Loucy (cell line): ENCODE measurements around the gene DNMBP.

Source experiments
- H2AFZ ChIP-seq: fragments of 200-600 bp; sonication (generic); 2 replicates; pipeline ENCODE4 v1.6.0; 2016; ENCODE audit warnings: antibody characterized with exemption, mild to moderate bottlenecking, low read length, moderate library complexity
- H3F3A ChIP-seq: fragments of 200-600 bp; 2 replicates; pipeline ENCODE4 v1.6.0; 2016; ENCODE audit warnings: antibody characterized with exemption, low read depth, mild to moderate bottlenecking
- H3K27me3 ChIP-seq: fragments of 200-600 bp; sonication (generic); 2 replicates; pipeline ENCODE4 v1.6.1; 2014; ENCODE audit warnings: low read length, mild to moderate bottlenecking; ENCODE audit not compliant: insufficient read depth, poor library complexity, severe bottlenecking
- H3K36me3 ChIP-seq: fragments of 200-600 bp; sonication (generic); 2 replicates; pipeline ENCODE4 v1.6.1; 2016; ENCODE audit warnings: low read length; ENCODE audit not compliant: insufficient read depth
- H3K4me1 ChIP-seq: fragments of 200-600 bp; sonication (generic); 2 replicates; pipeline ENCODE4 v1.5.1; 2014; ENCODE audit warnings: low read length, mild to moderate bottlenecking; ENCODE audit not compliant: insufficient read depth, poor library complexity, severe bottlenecking
- H3K4me2 ChIP-seq: fragments of 200-600 bp; sonication (generic); 2 replicates; pipeline ENCODE4 v1.6.0; 2014; ENCODE audit warnings: antibody characterized with exemption, low read length, low read depth, mild to moderate bottlenecking; ENCODE audit not compliant: poor library complexity, severe bottlenecking
- H3K4me3 ChIP-seq: fragments of 200-600 bp; sonication (generic); 2 replicates; pipeline ENCODE4 v1.5.1; 2014; ENCODE audit warnings: low read length, mild to moderate bottlenecking, mixed read lengths; ENCODE audit not compliant: poor library complexity, severe bottlenecking
- H3K79me2 ChIP-seq: fragments of 200-600 bp; sonication (generic); 2 replicates; pipeline ENCODE4 v1.6.1; 2014; ENCODE audit warnings: low read length; ENCODE audit not compliant: insufficient read depth
- H3K9ac ChIP-seq: fragments of 200-600 bp; sonication (generic); 2 replicates; pipeline ENCODE4 v1.6.0; 2014; ENCODE audit warnings: mild to moderate bottlenecking, low read depth, low read length, moderate library complexity; ENCODE audit not compliant: poor library complexity, severe bottlenecking
- H3K9me2 ChIP-seq: fragments of 200-600 bp; sonication (generic); replicated peaks from 2 replicates; pipeline ENCODE4 v1.6.1; 2016; ENCODE audit warnings: low read depth, low read length, mixed read lengths
- H3K9me3 ChIP-seq: fragments of 200-600 bp; sonication (generic); 2 replicates; pipeline ENCODE4 v1.6.1; 2014; ENCODE audit warnings: mild to moderate bottlenecking, antibody characterized with exemption, low read length, low read depth; ENCODE audit not compliant: insufficient read depth
- H4K20me1 ChIP-seq: fragments of 200-600 bp; sonication (generic); 2 replicates; pipeline ENCODE4 v1.6.0; 2014; ENCODE audit warnings: antibody characterized with exemption, low read length, mild to moderate bottlenecking; ENCODE audit not compliant: insufficient read depth, poor library complexity, severe bottlenecking
- EZH2phosphoT487 ChIP-seq: fragments of 200-600 bp; IDR thresholded peaks from 2 replicates; pipeline ENCODE4 v1.6.1; 2018; ENCODE audit warnings: antibody characterized with exemption, mild to moderate bottlenecking, moderate library complexity, borderline replicate concordance
- TF ChIP-seq, protein P1 (sequence below): fragments of 200-600 bp; sonication (generic); conservative IDR thresholded peaks from 2 replicates; pipeline ENCODE4 v1.5.1; 2014; ENCODE audit warnings: mild to moderate bottlenecking, antibody characterized with exemption, low read length

Gene DNMBP

DNA sequence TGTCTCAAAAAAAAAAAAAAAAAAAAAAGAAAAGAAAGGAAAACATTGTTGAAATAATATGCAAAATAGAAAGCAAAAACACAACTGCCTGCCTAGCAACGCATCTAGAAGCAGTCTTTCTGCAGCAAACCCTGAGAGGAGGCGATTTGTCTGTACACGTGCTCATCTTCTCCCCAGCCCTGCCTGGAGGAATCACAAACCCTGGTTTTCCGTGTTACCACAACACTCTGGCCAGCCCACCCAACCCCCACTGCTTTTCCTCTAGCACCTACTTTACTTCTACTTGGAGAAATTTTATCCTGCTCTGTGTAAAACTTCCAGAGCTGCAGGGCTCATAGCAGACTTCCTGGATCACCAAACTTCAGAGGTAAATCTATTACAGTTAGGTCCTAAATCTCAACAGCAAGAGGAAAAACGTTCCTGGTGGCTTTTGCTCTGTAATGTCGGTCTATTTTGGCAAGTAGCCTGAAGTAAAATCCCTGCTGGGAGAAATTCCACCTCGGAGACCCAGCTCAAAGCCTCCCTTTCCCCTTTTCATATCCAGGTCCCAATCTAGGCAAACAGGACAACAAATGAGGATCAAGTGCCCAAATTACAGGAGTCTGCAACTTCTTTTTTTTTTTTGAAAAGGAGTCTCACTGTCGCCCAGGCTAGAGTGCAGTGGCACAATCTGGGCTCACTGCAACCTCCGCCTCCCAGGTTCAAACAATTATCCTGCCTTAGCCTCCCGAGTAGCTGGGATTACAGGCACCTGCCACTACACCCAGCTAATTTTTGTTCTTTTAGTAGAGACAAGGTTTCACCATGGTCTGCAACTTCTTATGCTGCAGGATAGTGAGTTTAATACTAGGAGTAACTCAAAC lies 91.6 kb downstream of the DNMBP start:
- H3K4me2 ChIP-seq = no peak overlapping the region
- no peak overlapping the region for H2AFZ ChIP-seq
- no peaks in the 10 kb centered on the region for H3F3A ChIP-seq
- H3K79me2 ChIP-seq = no peaks in the 10 kb centered on the region
- no peaks in the 10 kb centered on the region for H3K9me2 ChIP-seq
- H3K4me3 ChIP-seq = no peak overlapping the region
- H4K20me1 ChIP-seq = no peaks in the 10 kb centered on the region
- no peak for TF ChIP-seq EZH2phosphoT487
- TF ChIP-seq, protein P1, sequence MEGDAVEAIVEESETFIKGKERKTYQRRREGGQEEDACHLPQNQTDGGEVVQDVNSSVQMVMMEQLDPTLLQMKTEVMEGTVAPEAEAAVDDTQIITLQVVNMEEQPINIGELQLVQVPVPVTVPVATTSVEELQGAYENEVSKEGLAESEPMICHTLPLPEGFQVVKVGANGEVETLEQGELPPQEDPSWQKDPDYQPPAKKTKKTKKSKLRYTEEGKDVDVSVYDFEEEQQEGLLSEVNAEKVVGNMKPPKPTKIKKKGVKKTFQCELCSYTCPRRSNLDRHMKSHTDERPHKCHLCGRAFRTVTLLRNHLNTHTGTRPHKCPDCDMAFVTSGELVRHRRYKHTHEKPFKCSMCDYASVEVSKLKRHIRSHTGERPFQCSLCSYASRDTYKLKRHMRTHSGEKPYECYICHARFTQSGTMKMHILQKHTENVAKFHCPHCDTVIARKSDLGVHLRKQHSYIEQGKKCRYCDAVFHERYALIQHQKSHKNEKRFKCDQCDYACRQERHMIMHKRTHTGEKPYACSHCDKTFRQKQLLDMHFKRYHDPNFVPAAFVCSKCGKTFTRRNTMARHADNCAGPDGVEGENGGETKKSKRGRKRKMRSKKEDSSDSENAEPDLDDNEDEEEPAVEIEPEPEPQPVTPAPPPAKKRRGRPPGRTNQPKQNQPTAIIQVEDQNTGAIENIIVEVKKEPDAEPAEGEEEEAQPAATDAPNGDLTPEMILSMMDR = no peak
- no peaks in the 10 kb centered on the region for H3K36me3 ChIP-seq
- H3K27me3 ChIP-seq = no peaks in the 10 kb centered on the region
- peaks cover 4% of the 10 kb centered on the region for H3K4me1 ChIP-seq
- no peaks in the 10 kb centered on the region for H3K9me3 ChIP-seq
- no peak overlapping the region for H3K9ac ChIP-seq

DNA sequence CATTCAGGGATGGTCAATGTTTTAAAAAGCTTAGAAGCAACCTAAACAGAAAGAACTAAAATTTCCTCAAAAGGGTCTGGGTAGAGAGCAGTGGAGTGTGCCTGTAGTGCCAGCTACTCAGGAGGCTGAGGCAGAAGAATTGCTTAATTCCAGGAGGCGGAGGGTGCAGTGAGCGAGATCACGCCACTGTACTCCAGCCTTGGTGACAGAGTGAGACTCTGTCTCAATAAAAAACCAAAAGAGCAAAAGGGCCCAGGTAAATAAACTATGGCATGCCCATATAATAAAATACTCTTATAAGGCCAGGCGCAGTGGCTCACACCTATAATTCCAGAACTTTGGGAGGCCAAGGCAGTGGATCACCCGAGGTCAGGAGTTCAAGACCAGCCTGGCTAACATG lies 93.0 kb downstream of the DNMBP start:
- Histone ChIP-seq H3K4me1 (no peaks in the 10 kb centered on the region), H3K36me3 (no peaks in the 10 kb centered on the region), H3K27me3 (no peaks in the 10 kb centered on the region), H3K9me2 (no peaks in the 10 kb centered on the region), H3K4me2 (no peak overlapping the region), H3F3A (no peaks in the 10 kb centered on the region), H3K9ac (no peak overlapping the region), H3K4me3 (no peak overlapping the region), H3K79me2 (no peaks in the 10 kb centered on the region), H3K9me3 (no peaks in the 10 kb centered on the region), H4K20me1 (no peaks in the 10 kb centered on the region), H2AFZ (no peak overlapping the region)
- TF ChIP-seq, protein P1 = no peak
- TF ChIP-seq EZH2phosphoT487 = no peak

DNA sequence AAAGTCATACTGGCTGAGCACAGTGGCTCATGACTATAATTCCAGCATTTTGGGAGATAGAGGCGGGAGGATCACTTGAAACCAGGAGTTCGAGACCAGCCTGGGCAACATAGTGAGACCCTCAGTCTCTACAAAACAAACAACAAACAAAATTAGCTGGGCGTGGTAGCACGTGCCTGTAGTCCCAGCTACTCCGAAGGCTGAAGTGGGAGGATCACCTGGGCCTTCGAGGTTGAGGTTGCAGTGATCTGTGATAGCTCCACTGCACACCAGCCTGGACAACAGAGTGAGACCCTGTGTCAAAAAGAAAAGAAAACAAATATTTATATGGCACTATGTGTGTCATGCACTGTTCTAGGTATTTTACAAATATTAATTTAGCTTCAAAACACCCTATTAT lies 94.3 kb downstream of the DNMBP start:
- Histone ChIP-seq H2AFZ (no peak overlapping the region), H3K9ac (no peak overlapping the region), H3F3A (no peaks in the 10 kb centered on the region), H4K20me1 (no peaks in the 10 kb centered on the region), H3K4me1 (no peaks in the 10 kb centered on the region), H3K4me3 (no peak overlapping the region), H3K4me2 (no peak overlapping the region), H3K9me3 (no peaks in the 10 kb centered on the region), H3K36me3 (no peaks in the 10 kb centered on the region), H3K9me2 (no peaks in the 10 kb centered on the region), H3K27me3 (no peaks in the 10 kb centered on the region), H3K79me2 (no peaks in the 10 kb centered on the region)
- TF ChIP-seq EZH2phosphoT487 = no peak
- TF ChIP-seq, protein P1 = no peak
